GM21528 (cell line): ENCODE measurements around the gene IL10.
"Not testable (repeated sequence)": the region's sequence is repeated elsewhere in the genome, so short reads cannot be mapped to it uniquely, and the experiment has no call there.

Source experiments
- ATAC-seq: cut with Tn5 transposase; IDR thresholded peaks from one replicate; pipeline ENCODE4 v1.9.1; 2021; ENCODE audit warnings: mild to moderate bottlenecking, moderate library complexity; ENCODE audit not compliant: unreplicated experiment, low FRiP score

Gene IL10

DNA sequence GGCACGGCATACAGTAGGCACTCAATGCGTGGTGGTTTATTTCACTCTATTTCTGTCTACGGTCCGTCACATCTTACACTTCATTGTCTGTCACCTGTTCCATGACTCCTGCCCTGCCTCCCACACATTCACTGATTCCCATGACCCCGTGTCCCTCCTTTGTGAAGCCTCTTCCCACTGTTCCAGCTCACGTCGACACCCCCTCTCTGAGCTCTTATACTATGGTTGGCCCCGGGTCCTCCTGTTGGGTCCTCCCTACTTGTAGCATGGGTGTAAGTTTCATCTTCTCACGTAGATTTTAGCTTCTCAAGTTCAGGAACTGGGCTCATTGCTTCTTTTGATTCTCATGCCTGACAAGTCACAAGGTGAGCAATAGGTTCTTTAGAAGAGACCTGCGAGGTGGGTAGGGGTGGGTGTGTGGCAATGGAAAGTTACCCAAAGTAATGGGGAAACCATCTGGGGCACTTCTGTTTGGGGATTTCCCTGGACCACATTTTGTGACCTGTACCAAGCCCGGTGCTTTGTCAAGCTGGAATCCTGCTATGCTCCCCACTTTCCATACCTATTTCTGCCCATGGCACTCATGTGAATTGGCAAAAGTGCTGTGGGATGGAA lies 22.1 kb upstream of the IL10 start:
- no peak for ATAC-seq

DNA sequence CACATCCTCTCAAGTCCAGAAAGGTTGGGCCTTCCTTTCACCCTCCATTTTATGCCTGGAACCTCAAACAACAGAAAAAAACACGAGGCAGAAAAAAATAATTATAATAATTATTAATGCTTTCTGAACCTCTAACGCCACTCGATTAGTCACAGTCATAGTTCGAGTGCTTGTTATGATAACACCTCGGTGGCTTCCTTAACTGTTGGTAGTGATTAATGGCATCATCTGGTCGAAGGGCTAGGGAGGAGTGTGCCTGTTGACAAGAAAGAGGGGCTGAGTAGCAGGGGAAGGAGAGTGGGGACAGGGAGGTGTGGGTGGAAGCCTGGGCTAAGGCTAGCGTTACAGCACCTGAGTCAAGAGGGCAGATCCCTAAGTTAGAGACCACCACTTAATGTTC lies 21.3 kb upstream of the IL10 start:
- no peak for ATAC-seq

DNA sequence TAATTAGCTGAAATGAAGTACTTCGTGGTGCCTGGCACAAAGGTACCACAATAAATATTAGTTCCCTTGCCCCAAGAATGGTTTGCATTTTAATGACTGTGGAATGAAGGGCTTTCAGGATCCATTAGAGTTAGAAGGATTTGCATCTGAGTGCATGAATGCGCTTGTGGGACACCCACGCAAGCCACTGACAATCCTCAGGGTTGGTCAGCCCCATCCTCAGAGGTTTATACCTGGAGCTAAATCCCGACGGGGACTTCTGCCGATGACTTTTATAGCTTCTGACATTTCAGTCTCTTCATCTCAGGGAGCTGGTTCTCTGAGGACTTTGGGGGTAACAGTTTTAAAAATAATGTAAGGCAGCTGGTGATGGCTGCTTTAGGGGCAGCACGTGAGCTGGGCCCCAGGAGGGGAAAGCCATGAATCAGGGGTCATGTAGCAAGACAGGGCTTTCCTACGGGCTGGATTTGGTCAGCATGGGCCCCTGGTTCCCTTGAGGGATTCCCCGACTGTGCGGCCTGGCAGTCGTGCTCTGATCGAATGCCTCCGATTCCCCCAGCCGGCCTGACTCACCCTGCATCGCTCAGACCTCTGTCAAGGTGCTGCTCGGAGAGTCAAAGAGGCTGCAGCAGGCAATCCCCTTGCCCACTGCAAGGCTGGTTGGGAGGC lies 20.8 kb upstream of the IL10 start:
- ATAC-seq = no peak

DNA sequence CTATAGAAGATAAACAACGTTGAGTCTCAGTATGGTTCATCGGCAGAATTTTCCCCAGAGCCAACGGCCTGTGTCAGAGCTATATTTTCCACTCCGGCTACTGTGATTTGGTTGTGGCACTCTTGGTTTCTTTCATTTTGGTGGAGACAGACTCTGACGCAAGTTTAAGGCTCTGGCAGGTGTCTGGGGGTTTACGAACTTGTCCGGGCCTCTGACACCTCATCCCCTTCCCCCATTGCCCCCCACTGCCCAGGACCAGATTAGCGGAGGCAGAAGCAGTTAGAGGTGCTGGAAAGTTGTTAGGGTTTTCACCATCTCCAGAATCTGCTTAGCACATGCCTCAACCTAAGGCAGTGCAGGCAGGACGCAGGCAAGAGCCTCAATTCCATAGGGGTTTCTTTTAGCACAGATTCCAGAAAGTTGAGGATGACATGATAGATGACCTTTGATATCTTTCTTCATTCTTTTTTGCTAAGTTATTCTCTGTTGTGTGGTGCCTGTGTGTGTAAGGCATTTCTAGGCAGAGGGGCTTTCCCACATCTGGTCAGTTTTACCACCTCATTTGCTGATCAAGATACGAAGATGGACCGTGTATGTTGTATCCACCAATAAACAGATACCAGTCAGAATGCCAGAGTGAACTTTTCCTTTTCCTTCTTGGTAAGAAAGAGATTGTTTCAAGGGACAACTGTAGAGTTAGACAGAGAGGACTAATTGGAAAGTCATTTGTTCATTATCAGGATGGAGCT lies 18.4 kb upstream of the IL10 start:
- ATAC-seq = no peak

DNA sequence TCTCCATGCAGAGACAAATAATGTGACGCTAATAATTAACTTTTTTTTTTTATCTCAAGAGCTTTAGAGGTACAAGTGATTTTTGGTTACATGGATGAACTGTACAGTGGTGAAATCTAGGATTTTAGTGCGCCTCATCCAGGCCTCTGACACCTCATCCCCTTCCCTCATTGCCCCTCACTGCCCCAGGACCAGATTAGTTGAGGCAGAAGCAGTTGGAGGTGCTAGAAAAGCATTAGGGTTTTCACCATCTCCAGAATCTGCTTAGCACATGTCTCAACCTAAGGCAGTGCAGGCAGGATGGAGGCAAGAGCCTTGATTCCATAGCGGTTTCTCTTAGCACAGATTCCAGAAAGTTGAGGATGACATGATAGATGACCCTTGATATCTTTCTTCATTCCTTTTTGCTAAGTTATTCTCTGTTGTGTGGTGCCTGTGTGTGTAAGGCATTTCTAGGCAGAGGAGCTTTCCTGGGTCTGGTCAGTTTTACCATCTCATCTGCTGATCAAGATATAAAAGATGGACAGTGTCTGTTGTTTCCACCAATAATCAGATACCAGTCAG lies 16.3 kb upstream of the IL10 start:
- no peak for ATAC-seq

DNA sequence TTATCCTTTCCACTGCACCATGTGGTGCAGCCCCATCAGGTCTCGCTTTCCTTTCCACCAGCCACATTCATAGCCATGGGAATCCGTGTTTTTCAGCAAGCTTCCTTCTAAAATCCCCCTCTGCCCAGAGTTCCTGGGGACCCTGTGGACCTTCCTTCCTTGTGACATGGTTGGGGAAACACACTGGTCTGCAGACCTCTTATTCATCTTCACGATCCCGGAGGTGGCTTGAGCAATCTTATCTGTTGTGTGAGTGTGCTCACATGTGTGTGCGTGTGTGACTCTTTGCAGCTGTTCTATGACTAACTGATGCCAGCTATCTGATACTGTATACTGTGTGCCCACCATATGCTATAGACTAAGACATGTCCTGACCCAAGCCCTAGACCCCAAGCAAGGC lies 15.6 kb upstream of the IL10 start:
- ATAC-seq = no peak

DNA sequence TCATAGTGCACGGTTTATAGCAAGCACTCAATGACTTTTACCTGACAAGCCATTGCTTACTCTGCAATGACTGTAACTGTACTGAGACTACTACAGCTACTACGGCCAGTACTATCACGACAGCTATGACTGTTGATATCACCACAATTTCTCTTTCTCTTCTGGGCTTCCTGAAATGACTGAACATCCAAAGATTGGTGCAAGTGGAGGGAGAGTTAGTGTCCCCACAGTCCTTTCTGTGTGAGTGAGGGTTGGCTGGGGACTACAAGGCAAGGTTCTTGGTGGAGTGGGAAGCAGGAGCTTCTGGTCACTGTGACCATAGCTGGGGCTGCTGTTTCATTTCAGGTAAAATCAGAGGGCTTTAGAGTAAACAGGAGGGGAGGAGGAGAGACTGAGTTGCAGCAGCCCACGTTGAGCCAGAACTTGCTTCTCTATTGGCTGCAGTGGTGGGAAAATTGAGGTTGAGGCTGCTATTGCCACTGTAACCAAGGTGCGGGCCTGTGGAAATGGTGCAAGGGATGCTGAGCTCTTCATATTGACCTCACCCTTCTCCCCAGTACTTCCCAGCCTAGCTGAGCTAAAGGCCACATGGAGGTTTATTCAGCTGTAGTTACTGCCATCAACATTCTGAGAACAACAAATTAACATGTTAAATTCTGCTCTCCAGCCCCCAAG lies 14.1 kb upstream of the IL10 start:
- ATAC-seq = no peak

DNA sequence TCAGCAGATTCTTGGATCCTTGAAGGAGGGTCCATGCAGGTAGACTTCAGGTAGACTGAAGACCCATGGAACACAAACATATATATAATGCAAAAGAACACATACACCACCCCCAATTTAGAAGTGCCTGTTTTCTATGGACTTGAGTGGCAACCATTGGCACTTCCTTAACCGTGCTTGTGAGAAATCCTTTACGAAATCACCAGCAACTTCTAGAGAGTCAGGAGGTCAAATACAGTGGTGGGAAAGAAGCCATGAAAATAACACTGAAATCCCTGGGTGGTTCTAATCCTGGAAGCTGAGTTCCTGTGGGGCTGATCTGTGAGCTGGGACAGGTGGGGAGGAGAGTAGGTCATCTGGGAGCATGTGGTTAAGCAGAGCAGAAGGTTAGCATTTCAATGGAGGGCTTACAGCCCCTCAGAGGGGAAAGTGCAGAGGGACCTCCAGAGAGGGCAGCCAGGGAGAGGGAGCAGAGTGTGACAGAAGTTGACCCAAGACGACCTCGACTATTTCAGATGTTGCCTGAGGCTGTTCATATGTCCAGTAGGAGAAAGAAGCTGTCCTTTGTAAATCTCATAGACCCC lies 13.0 kb upstream of the IL10 start:
- ATAC-seq = no peak

DNA sequence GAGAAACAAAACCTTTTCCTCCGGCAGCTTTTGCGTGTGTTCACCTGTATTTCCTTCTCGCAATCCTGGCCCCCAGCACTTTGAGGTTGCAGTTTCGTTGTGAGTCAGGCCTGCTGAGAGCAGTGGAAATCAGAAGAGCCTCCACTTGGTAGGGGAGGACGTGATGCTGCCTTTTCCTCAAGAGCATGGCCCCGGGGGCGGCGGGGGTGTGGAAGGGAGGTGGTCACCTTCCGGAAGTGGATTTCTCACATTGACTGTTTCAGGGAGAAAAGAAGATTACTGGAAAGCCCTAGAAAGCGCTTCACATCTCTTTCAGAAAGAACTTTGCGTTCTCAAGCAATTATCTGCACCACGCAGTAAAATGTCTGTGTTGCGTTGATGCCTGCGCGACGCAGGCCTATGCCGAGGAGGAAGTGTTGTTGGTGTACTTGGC lies 12.2 kb upstream of the IL10 start:
- peak; percentile 68 for ATAC-seq

DNA sequence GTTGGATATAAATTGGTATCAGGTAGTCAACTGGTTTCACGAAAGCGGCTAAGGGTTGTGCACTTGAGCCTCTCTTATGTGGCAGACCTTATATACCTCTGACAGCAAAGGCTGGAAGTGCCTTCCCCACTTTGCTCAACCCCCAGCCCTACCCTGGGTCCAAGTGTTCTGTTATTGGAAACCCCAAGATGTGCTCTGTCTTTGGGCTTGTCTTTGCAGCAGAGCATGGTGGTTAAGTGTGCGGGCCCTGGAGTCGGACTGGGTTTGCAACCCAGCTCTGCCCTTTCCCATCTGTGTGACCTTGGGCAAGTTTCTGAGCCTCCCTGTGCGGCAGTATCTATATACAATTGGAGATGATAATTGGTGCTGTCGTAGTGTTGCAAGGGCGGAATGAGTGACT lies 11.2 kb upstream of the IL10 start:
- no peak for ATAC-seq

DNA sequence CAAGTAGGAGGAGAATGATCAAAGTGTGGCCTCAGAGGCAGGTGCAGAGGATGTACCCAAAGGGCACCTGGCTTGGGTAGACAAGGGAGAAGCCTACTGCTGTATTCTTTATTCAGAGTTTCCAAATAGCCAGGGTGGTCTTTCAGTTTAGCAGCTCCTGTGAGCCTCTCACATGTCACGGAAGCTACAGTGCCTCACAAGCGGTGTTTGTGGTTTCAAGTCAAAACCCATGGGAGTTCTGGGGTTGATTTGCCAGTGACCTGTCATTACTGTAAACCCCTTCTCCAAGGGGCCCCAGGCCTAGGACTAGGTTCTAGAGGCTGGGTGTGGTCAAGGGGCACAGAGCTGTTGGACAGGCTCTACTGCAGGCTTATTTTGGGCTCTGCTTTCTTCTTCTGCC lies 10.2 kb upstream of the IL10 start:
- ATAC-seq = peak; percentile 43

DNA sequence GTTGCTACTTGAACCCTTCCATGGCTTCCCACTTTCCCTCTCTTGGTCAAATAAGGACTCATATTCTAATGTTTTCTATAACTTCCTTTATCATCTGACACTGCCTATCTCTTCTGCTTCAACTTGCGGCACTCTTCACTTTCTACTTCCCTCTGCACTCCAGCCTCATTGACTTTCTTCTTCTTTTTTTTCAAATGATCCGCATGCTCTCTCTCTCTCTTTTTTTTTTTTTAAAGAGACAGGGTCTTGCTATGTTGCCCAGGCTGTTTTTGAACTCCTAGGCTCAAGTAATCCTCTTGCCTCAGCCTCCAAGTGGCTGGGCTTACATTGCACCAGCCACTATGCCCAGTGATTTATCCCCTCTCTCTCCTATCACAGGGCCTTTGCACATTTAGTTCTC lies 7.3 kb upstream of the IL10 start:
- ATAC-seq = no peak

DNA sequence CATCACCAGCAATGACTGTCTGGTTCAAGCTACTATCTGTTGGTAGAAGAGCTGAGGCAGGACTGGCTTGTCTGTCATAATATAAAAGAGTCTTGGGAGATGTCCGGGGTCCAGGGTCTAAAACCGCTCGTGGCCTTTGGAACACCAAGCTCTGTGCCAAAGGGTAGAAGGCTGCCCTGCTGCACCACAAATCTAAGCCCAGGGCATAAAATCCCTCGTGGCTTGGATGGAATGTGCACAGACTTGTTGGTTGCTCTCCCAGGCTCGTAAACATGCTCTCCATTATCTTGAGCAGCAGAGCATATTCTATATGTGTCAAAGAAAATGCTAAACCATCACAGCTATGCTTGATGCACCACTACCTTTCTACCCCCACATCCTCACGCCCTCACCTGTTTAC lies 6.6 kb upstream of the IL10 start:
- ATAC-seq = not testable (repeated sequence)

DNA sequence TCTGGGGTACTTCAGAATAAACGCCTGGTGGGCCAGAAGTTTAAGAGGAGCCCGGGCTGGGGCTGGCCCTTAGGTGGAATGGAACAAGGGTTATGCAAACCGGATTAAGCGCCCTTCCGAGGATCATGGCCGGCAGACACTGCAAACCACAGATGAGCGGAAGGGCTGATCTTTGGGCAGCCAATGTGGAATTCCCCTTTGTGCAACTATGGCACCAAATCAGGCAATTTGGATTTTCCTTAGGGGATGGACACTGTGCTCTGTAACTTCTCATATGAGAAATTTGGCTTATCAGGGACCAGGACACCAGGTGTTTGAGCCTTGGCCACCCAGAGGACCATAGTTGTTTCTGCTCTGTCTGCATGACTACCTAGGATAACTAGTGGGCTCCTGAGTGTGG lies 5.7 kb upstream of the IL10 start:
- no peak for ATAC-seq

DNA sequence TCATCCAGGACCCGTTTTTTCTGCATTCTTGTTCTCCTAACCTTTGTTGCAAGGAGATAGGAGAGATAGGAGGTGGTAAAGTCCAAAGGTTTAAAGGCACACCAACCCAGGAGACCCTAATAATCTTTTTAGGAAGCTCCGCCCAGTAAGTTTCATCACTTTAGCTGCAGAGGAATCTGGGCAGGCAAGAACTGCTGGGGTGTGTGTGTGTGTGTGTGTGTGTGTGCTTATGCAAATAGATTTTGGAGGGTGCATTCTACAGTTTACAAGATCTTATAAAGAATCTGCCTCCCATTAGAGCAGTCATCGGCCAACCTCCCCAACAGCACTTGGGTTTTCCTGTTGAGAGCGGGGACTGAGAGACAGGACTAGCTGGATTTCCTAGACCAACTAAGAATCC lies 3.9 kb upstream of the IL10 start:
- ATAC-seq = no peak

DNA sequence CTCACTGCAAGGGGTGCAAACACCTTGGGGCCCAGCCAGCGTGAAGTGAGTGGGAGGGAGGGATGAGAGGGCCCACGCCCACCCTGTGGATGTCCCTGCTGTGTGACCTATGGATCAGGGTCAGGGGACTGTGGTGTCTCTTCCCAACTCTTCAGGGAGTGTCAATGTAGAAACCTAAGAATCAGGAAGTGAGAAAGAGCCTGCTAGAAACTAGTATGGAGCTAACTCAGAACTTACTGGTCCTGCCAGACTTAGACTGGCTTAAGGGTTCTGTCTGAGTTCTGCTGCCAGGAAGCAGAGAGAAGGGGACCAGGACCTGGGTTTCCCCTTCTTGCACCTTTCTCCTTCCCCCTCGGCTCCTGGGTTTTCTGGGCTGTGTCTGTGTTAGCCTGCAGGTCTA lies 1.8 kb upstream of the IL10 start:
- ATAC-seq = no peak

DNA sequence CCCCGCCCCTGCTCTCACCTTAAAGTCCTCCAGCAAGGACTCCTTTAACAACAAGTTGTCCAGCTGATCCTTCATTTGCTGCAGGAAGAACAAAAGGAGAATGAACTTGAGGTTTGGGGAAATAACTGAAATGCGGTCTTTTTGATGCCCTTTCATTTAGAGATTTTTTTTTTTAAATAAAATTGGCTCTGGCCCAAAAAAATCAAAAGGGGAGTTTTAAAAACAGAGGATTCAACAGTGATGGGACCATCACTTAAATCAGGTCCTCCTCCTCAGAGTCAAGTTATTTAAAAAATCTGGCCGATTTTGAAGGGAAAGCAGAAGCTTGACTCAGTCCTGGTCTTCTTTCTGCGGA lies 979 bp downstream of the IL10 start:
- ATAC-seq = no peak

DNA sequence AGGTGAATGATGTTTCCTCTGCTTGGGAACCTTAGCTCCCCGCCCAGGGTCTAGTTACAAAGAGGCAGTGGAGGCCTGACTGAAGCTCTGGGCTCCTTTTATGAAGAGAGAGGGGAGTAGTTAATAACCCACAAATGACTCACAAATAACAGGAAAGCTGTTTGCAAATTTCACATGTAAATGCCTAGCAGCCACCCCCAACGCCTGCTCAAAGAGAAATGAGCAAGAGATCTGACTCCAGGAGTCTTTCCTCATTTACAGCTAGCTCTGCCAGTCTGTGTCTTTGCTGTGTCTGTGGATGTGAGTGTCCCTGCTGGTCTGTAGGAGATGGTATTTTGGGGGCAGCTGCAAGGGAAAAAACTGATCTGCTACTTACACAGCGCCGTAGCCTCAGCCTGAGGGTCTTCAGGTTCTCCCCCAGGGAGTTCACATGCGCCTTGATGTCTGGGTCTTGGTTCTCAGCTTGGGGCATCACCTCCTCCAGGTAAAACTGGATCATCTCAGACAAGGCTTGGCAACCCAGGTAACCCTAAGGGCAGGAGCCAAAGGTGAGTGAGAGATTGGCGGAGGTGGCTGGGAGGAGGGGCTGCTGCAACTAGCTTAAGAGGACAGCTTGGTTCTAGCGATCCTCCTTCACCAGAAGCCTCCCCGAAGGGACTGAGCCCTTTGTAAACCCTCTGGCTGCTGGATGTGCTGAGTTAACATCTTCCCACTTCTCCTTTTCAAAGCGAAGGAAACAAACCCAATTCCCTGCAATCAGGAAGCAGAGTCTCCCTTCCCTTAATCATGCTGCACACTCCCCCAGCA lies 1.6 kb downstream of the IL10 start, which contains the start of gene IL19:
Gene IL19 (plus strand): TSS at position 243 of the 807 bp plus-strand sequence. CDS start 65,890 bp downstream, outside the sequence.
- ATAC-seq = no peak

DNA sequence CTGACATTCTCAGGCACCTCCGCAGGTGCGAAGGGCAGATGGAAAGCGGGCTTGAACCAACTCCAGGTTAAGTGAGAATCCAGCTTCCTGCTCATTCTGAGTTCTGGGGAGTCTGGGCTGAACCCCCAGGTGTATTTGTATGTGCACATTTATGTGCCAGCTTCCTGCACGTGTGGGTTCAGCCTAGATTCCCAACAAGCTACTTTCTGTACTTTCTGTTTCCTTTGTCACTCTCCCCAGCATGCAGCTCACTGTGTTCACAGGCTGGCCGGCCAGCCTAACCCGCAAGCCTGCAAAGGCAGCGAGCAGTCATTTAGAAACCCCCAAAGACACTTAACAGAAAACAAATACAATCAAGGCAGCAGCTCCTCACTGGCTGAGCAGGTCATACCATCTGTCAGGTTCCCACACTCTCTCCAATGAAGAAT lies 3.0 kb downstream of the IL10 start:
- ATAC-seq = peak; percentile 60
